GF-D8 (cell line): ENCODE measurements around the gene C10orf71.

Experiments used
- DNase-seq: peaks from one replicate; lab custom pipeline; 2025; lab: John Stamatoyannopoulos, UW

The C10orf71 gene

GRCh38 chr10:49298983-49299815, at the start of gene C10orf71:
TSS of gene C10orf71 (plus strand) at chr10:49299170. CDS start at chr10:49322546, 23,376 bp downstream.
- DNase-seq, result no peak

GRCh38 chr10:49252313-49253034, 46.5 kb upstream of the C10orf71 start:
- no peak for DNase-seq

- DNase-seq, result no peak
These were observed 45.5 kb upstream of the C10orf71 start for GRCh38 chr10:49253340-49253906.

- DNase-seq, result no peak
These were observed 44.8 kb upstream of the C10orf71 start for GRCh38 chr10:49254150-49254549.

- peak; percentile 67 for DNase-seq
These were observed 44.2 kb upstream of the C10orf71 start for GRCh38 chr10:49254556-49255318.

- DNase-seq, result no peak
These were observed 43.1 kb upstream of the C10orf71 start for GRCh38 chr10:49255883-49256282.

GRCh38 chr10:49257154-49257553, 41.8 kb upstream of the C10orf71 start:
- peak; percentile 46 for DNase-seq

- DNase-seq, result no peak
These were observed 41.2 kb upstream of the C10orf71 start for GRCh38 chr10:49257626-49258349.

GRCh38 chr10:49258350-49258683, 40.7 kb upstream of the C10orf71 start:
- DNase-seq, result no peak

GRCh38 chr10:49260644-49261296, 38.2 kb upstream of the C10orf71 start:
- no peak for DNase-seq

- DNase-seq, result no peak
These were observed 35.4 kb upstream of the C10orf71 start for GRCh38 chr10:49263591-49263990.

- DNase-seq, result no peak
These were observed 34.7 kb upstream of the C10orf71 start for GRCh38 chr10:49264177-49264677.

GRCh38 chr10:49265885-49266284, 33.1 kb upstream of the C10orf71 start:
- DNase-seq, result no peak

- DNase-seq, result no peak
These were observed 30.8 kb upstream of the C10orf71 start for GRCh38 chr10:49268185-49268584.

GRCh38 chr10:49269523-49269922, 29.4 kb upstream of the C10orf71 start:
- DNase-seq, result no peak

GRCh38 chr10:49270565-49270964, 28.4 kb upstream of the C10orf71 start:
- no peak for DNase-seq

GRCh38 chr10:49271346-49271745, 27.6 kb upstream of the C10orf71 start:
- no peak for DNase-seq

- DNase-seq, result no peak
These were observed 26.5 kb upstream of the C10orf71 start for GRCh38 chr10:49272251-49273081.

GRCh38 chr10:49273082-49273465, 25.9 kb upstream of the C10orf71 start:
- no peak for DNase-seq

GRCh38 chr10:49273626-49274025, 25.3 kb upstream of the C10orf71 start:
- no peak for DNase-seq
